GM12878 (cell line): ENCODE results near the gene METTL23. TPM values are rescaled to one million over a fixed set of nuclear protein-coding genes. Genes with fewer than 3 reads are reported as not detected.

Experiments used
- ATAC-seq: fragments of 200-7000 bp; cut with Tn5 transposase; 3 replicates; pipeline ENCODE4 v1.9.1; 2020; ENCODE audit warnings: mild to moderate bottlenecking, moderate library complexity
- BruUV-seq: library from RNA; stranded (reverse); fragments of 400-500 nt; replicated peaks from 2 replicates; lab custom pipeline; 2021; lab: Mats Ljungman, UMichigan
- CTCF ChIA-PET: fragments of 300-600 bp; sonication (Branson Sonifier 250); formaldehyde crosslinking; extraction: SDS; loops from one replicate; lab custom pipeline; 2021; ENCODE audit warnings: inconsistent platforms; lab: Yijun Ruan, JAX
- POLR2A ChIA-PET: fragments of 350-600 bp; formaldehyde crosslinking; extraction: SDS; loops from one replicate; lab custom pipeline; 2021; ENCODE audit warnings: inconsistent platforms; lab: Charles Lee
- RAD21 ChIA-PET: fragments of 300-600 bp; sonication (Branson Sonifier 250); formaldehyde crosslinking; loops from one replicate; lab custom pipeline; 2023; ENCODE audit warnings: antibody characterized with exemption; ENCODE audit not compliant: unreplicated experiment; lab: Charles Lee
- SMC1A ChIA-PET: fragments of 300-600 bp; sonication (Branson Sonifier 250); formaldehyde crosslinking; loops from one replicate; lab custom pipeline; 2023; ENCODE audit not compliant: unreplicated experiment, uncharacterized antibody; lab: Charles Lee
- DNase-seq: peaks from one replicate; pipeline ENCODE4 v3.0.0-alpha.2; 2011; ENCODE audit warnings: low read depth, low spot score
- FAIRE-seq: peaks from 3 replicates; lab custom pipeline; 2011; peaks lifted over from hg19 to GRCh38; lab: Jason Lieb, UNC
- H2AFZ ChIP-seq: 2 replicates; pipeline ENCODE4 v1.6.0; 2011; ENCODE audit warnings: low read depth, low read length, control low read depth; ENCODE audit not compliant: control insufficient read depth
- H3K27ac ChIP-seq: 2 replicates; pipeline ENCODE4 v1.5.1; 2011; ENCODE audit warnings: control low read depth; ENCODE audit not compliant: control insufficient read depth, insufficient read depth
- H3K27me3 ChIP-seq, 2 experiments: replicated peaks in 1 of 2; 2 replicates each; pipeline versions ENCODE4 v1.6.0 to v1.6.1; 2011; ENCODE audit warnings: low read length in 1 of 2; ENCODE audit not compliant: control insufficient read depth in 2 of 2, insufficient read depth in 2 of 2
- H3K36me3 ChIP-seq, 2 experiments: 2 replicates each; pipeline ENCODE4 v1.5.1; 2011; ENCODE audit warnings: low read length in 1 of 2; ENCODE audit not compliant: control insufficient read depth in 2 of 2, insufficient read depth in 2 of 2
- H3K4me1 ChIP-seq: 2 replicates; pipeline ENCODE4 v1.6.1; 2011; ENCODE audit warnings: mild to moderate bottlenecking, low read length, moderate library complexity, mixed read lengths; ENCODE audit not compliant: control insufficient read depth, insufficient read depth
- H3K4me2 ChIP-seq: 2 replicates; pipeline ENCODE4 v1.6.0; 2011; ENCODE audit warnings: control low read depth; ENCODE audit not compliant: control insufficient read depth, insufficient read depth
- H3K4me3 ChIP-seq: fragments of 200-600 bp; sonication (generic); 2 replicates; pipeline ENCODE4 v1.5.1; 2016
- H3K79me2 ChIP-seq: 2 replicates; pipeline ENCODE4 v1.6.0; 2011; ENCODE audit warnings: low read length; ENCODE audit not compliant: control insufficient read depth, insufficient read depth
- H3K9ac ChIP-seq: 2 replicates; pipeline ENCODE4 v1.8.0; 2011; ENCODE audit warnings: low read length, control low read depth, mixed read lengths; ENCODE audit not compliant: control insufficient read depth, insufficient read depth
- H3K9me3 ChIP-seq: replicated peaks from 3 replicates; pipeline ENCODE4 v1.5.1; 2011; ENCODE audit warnings: mild to moderate bottlenecking, low read length; ENCODE audit not compliant: control insufficient read depth, insufficient read depth
- H4K20me1 ChIP-seq: 2 replicates; pipeline ENCODE4 v1.6.0; 2011; ENCODE audit not compliant: control insufficient read depth, insufficient read depth
- ATF7 ChIP-seq: fragments of 450-650 bp; IDR thresholded peaks from 2 replicates; pipeline ENCODE4 v1.6.1; 2016; ENCODE audit warnings: low read depth, mild to moderate bottlenecking
- CBX3 ChIP-seq: fragments of 200-600 bp; sonication (generic); IDR thresholded peaks from 2 replicates; pipeline ENCODE4 v1.6.1; 2016; ENCODE audit warnings: low read depth, borderline replicate concordance
- CHD4 ChIP-seq: fragments of 200-600 bp; sonication (generic); IDR thresholded peaks from 2 replicates; pipeline ENCODE4 v1.6.1; 2016; ENCODE audit warnings: mild to moderate bottlenecking
- HDGF ChIP-seq: fragments of 450-650 bp; IDR thresholded peaks from 2 replicates; pipeline ENCODE4 v1.6.1; 2016; ENCODE audit warnings: antibody characterized with exemption
- PAX8 ChIP-seq: fragments of 450-650 bp; IDR thresholded peaks from 2 replicates; pipeline ENCODE4 v1.6.1; 2017; ENCODE audit warnings: mild to moderate bottlenecking, moderate library complexity
- RB1 ChIP-seq: fragments of 450-650 bp; formaldehyde crosslinking; IDR thresholded peaks from 2 replicates; pipeline ENCODE4 v1.6.1; 2017; ENCODE audit warnings: mild to moderate bottlenecking, borderline replicate concordance
- SUPT20H ChIP-seq: IDR thresholded peaks from 2 replicates; pipeline ENCODE4 v1.6.1; 2011; ENCODE audit warnings: low read depth, mild to moderate bottlenecking, low read length, moderate library complexity, borderline replicate concordance; ENCODE audit not compliant: control insufficient read depth
- SUZ12 ChIP-seq: fragments of 200-600 bp; sonication (generic); IDR thresholded peaks from one replicate; pipeline ENCODE4 v1.6.1; 2018; ENCODE audit warnings: antibody characterized with exemption, mild to moderate bottlenecking; ENCODE audit not compliant: unreplicated experiment
- WGBS: methylation state at CpG from one replicate; pipeline ENCODE4 v1.1.6; 2016; ENCODE audit warnings: low lambda C conversion rate; ENCODE audit not compliant: insufficient replicate concordance, insufficient coverage; ENCODE audit errors: missing lambda C conversion rate; 5-methylcytosine and 5-hydroxymethylcytosine counted together
- in situ Hi-C: fragments of 300-500 bp; cut with MboI; formaldehyde crosslinking; loops from 9 replicates; pipeline ENCODE4 v1.14.3; 2018; ENCODE audit warnings: mixed read lengths
- intact Hi-C: fragments of 100-400 bp; cut with micrococcal nuclease; formaldehyde crosslinking; loops from one replicate; pipeline ENCODE4 v1.14.2; 2022; ENCODE audit not compliant: unreplicated experiment
- polyA plus RNA-seq, 11 experiments: library from polyadenylated mRNA; depleted of rRNA in 4 of 11; unstranded in 6 of 11; stranded (reverse) in 5 of 11; fragments of >200 nt; fragmentation: Nextera tagmentation in 4 of 11; fragmentation: Illumina TruSeq in 1 of 11; extraction: Ambion mirVana in 4 of 11; extraction: Trizol in 1 of 11; gene quantifications; 1 replicate in 1 of 11; 2 replicates in 10 of 11; pipeline versions ENCODE4 v1.2.1 to v1.2.3, GENCODE V29; 2011 to 2016; ENCODE audit warnings: inconsistent platforms in 2 of 11, missing spikeins in 2 of 11, low read depth in 1 of 11
- total RNA-seq, 4 experiments: library from RNA; depleted of rRNA in 3 of 4; stranded (reverse); fragments of >200 nt in 3 of 4; fragmentation: Illumina TruSeq in 1 of 4; extraction: Trizol in 1 of 4; gene quantifications; 2 replicates each; pipeline versions ENCODE4 v1.2.1 to v1.2.3, GENCODE V29; 2013 to 2021
- TF ChIP-seq, protein P1 (sequence below): IDR thresholded peaks from 2 replicates; pipeline ENCODE4 v1.6.1; 2012; ENCODE audit warnings: mild to moderate bottlenecking, low read depth, low read length
- TF ChIP-seq, protein P2 (sequence below): fragments of 450-650 bp; formaldehyde crosslinking; IDR thresholded peaks from 2 replicates; pipeline ENCODE4 v1.4.0; 2022; ENCODE audit warnings: mild to moderate bottlenecking, moderate library complexity

Gene METTL23
- total and polyA plus RNA-seq, 10 of the 15 experiments (the other 5 are each of a cell fraction or from before 2014, with no cell fraction given): 25.6 to 61.5 (median 30.9) TPM

DNA sequence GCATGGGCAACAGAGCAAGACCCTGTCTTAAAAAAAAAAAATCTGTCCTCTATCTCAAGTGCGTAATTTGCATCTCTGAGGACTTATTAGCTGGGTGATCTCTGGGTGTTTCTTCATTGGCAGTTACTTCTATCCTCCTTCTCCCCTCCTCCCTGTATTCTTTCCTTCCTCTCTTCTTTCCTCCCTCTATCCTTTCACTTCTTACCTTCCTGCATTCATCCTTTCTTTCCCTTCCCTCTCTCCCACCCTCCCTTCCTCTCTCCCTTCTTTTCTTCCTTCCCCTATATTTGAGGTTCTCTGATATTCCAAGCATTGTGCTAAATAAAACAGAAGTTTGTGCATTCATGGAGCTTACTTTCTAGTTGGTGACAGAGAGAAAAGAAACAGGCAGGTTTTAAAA is 22.0 kb downstream of the METTL23 start:
- Histone ChIP-seq H3K9me3 (no peaks in the 10 kb centered on the region), H3K79me2 (no peaks in the 10 kb centered on the region), H4K20me1 (no peaks in the 10 kb centered on the region), H3K4me3 (no peak overlapping the region), H3K27me3 (no peaks in the 10 kb centered on the region), H3K4me2 (no peak overlapping the region), H3K27ac (no peak overlapping the region), H2AFZ (no peak overlapping the region), H3K9ac (no peak overlapping the region)
- CTCF ChIA-PET: interaction anchor here (0.5 to 0.6 kb wide), 2 partner anchors 13 to 252 kb away, joined by 3 read pairs; no protein-coding TSS in a partner anchor
- intact Hi-C loops: no loop called here
- SMC1A ChIA-PET: interaction anchor here (0.7 kb wide), 1 partner anchor 864 kb away, joined by 3 read pairs; no protein-coding TSS in a partner anchor
- FAIRE-seq (no peak), ATAC-seq (no peak), DNase-seq (no peak)
- WGBS: 100% methylated on average over 1 of the region's 1 CpG
- BruUV-seq: no TSS peak
- in situ Hi-C loops: no loop called here
- POLR2A ChIA-PET: no interaction called here
- TF ChIP-seq, protein P1, sequence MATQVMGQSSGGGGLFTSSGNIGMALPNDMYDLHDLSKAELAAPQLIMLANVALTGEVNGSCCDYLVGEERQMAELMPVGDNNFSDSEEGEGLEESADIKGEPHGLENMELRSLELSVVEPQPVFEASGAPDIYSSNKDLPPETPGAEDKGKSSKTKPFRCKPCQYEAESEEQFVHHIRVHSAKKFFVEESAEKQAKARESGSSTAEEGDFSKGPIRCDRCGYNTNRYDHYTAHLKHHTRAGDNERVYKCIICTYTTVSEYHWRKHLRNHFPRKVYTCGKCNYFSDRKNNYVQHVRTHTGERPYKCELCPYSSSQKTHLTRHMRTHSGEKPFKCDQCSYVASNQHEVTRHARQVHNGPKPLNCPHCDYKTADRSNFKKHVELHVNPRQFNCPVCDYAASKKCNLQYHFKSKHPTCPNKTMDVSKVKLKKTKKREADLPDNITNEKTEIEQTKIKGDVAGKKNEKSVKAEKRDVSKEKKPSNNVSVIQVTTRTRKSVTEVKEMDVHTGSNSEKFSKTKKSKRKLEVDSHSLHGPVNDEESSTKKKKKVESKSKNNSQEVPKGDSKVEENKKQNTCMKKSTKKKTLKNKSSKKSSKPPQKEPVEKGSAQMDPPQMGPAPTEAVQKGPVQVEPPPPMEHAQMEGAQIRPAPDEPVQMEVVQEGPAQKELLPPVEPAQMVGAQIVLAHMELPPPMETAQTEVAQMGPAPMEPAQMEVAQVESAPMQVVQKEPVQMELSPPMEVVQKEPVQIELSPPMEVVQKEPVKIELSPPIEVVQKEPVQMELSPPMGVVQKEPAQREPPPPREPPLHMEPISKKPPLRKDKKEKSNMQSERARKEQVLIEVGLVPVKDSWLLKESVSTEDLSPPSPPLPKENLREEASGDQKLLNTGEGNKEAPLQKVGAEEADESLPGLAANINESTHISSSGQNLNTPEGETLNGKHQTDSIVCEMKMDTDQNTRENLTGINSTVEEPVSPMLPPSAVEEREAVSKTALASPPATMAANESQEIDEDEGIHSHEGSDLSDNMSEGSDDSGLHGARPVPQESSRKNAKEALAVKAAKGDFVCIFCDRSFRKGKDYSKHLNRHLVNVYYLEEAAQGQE: no peak
- TF ChIP-seq RB1 (no peak), SUPT20H (no peak), HDGF (no peak), CBX3 (no peak), PAX8 (no peak), CHD4 (no peak), ATF7 (no peak), SUZ12 (no peak)
- TF ChIP-seq, protein P2, sequence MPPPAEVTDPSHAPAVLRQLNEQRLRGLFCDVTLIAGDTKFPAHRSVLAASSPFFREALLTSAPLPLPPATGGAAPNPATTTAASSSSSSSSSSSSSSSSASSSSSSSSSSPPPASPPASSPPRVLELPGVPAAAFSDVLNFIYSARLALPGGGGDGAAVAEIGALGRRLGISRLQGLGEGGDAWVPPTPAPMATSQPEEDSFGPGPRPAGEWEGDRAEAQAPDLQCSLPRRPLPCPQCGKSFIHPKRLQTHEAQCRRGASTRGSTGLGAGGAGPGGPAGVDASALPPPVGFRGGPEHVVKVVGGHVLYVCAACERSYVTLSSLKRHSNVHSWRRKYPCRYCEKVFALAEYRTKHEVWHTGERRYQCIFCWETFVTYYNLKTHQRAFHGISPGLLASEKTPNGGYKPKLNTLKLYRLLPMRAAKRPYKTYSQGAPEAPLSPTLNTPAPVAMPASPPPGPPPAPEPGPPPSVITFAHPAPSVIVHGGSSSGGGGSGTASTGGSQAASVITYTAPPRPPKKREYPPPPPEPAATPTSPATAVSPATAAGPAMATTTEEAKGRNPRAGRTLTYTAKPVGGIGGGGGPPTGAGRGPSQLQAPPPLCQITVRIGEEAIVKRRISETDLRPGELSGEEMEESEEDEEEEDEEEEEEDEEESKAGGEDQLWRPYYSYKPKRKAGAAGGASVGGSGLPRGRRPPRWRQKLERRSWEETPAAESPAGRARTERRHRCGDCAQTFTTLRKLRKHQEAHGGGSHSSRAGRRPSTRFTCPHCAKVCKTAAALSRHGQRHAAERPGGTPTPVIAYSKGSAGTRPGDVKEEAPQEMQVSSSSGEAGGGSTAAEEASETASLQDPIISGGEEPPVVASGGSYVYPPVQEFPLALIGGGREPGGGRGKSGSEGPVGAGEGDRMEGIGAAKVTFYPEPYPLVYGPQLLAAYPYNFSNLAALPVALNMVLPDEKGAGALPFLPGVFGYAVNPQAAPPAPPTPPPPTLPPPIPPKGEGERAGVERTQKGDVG: no peak
- TF ChIP-seq, all 136 proteins: peak for 0
- Histone ChIP-seq H3K4me1 (no peaks in the 10 kb centered on the region; the same call in 1 of the 2 replicates), H3K36me3 (peaks cover 0 to 9% of the 10 kb centered on the region in 2 experiments; a peak in 3 of 4 replicates)
- RAD21 ChIA-PET: interaction anchor here (1.5 kb wide), 1 partner anchor 10 kb away, joined by 4 read pairs; the partner anchor contains the start of gene MFSD11
